GM18519 (cell line): ENCODE results near the gene CBFB.
"Not testable (repeated sequence)": the region's sequence is repeated elsewhere in the genome, so short reads cannot be mapped to it uniquely, and the experiment has no call there.

Experiments
- ATAC-seq: cut with Tn5 transposase; IDR thresholded peaks from one replicate; pipeline ENCODE4 v1.9.1; 2021; ENCODE audit warnings: mild to moderate bottlenecking, moderate library complexity; ENCODE audit not compliant: unreplicated experiment, low FRiP score

CBFB gene

DNA sequence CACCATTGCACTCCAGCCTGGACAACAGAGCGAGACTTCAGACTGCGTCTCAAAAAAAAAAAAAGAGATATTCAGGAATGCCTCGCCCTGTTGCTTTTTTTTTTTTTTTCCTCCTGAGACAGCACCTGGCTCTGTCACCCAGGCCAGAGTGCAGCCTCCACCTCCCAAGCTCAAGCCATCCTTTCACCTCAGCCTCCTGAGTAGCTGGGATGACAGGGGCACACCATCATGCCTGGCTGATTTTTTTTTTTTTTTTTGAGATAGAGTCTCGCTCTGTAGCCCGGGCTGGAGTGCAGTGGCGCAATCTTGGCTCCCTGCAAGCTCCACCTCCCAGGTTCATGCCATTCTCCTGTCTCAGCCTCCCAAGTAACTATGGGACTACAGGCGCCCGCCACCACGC lies 88.8 kb downstream of the CBFB start:
- ATAC-seq: no peak

DNA sequence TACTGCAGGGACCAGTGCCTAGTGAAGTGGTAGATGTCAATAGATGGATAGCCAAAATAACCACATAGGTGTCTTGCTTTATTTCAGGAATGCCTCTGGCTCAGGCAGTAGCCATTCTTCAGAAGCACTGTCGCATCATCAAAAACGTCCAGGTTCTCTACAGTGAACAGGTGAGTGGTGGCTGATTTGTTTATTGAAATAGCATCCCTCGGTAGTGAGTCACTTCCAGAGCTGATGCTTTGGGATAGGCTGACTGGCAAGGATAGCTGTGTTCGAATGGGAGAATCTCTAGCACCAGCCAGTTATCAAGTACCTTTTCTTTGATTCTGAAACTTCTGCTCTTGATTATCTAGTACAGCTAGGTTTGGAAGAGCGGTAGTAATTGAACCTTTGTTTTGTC lies 91.1 kb downstream of the CBFB start:
- ATAC-seq: no peak

DNA sequence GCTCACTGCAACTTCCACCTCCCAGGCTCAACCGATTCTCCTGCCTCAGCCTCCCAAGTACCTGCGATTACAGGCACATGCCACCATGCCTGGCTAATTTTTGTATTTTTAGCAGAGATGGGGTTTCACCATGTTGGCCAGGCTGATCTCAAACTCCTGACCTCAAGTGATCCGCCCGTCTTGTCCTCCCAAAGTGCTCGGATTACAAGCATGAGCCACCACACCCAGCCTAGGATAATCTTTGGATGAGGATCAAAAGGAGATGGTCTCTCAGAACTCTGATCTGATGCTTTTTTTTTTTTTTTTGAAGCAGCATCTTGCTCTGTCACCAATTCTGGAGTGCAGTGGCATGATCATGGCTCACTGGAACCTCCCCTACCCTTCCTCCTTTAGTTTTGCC lies 93.8 kb downstream of the CBFB start:
- ATAC-seq: not testable (repeated sequence)

DNA sequence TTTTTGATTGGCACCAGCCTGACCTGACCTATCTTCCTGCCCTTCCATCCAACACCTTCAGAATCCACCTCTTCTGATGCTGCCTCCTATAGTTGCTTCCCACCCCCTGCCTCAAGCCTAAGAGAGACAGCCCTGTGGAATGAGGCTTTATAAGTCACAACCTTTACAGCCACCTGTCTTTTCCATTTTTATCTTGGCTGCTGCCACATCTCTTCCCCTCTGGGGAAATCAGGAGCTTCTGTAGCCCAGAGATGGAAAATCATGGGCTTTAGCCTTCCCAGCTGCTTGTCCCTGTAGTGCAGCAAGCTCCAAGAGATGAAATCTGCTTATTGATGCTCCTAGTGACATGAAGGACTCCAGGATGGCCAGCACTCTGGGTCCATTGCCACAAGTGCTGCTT lies 99.5 kb downstream of the CBFB start:
- no peak for ATAC-seq

DNA sequence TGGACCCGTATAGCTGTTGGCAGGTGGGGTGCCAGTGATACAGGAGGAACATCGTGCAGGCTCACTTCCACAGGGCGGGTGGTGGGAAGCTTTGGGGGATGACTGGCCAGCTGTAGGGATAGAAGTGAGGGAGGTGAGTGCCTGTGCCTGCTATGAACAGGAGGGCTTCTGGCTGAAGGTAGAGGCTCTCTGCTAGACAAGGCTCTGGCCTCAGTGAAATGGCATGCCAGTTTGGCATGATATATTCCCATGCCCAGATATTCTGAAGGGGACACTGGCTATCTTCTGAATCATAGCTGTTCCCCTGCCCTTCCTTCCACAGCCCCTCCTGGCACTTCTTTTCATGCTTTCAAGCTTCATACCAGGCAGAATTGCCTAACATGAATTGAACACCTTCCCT lies 99.9 kb downstream of the CBFB start:
- no peak for ATAC-seq

DNA sequence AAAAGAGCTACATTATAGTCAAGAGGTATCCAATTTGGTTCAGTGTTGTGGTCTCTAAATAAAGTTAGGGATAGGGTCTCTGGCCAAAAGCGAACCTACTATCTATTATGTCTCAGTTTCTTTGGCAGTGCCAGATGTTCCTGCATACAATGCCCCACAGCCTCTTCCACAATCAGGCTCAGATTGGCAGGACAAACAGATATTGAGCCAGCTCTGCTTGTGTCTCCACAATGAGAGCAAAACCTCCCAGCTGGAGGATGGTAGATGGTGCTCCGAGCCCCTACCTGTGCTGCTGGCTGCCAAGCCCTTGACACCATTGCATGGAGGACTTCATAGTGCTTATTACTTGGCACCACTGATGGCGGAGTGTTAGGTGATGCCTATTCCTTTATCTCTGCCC lies 100.5 kb downstream of the CBFB start:
- ATAC-seq: no peak

DNA sequence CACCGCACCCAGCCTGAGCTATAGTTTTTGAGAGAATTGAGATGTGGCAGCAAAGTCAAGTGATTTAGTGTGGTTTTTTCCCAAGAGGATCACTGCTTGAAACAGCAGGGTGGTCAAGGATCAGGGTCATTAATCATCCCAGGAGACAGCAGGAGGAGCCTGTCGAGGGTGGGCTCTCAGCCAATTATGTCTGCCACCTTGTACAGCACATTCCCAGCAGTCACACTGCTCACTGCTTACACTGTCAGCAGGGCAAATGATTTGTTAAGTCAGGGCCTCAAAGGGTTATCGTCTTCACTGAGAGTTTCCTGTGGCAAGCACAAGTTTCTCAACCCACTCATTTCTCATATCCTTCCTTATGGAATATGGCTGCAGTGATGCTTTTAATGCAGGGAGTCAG lies 108.7 kb downstream of the CBFB start:
- no peak for ATAC-seq

DNA sequence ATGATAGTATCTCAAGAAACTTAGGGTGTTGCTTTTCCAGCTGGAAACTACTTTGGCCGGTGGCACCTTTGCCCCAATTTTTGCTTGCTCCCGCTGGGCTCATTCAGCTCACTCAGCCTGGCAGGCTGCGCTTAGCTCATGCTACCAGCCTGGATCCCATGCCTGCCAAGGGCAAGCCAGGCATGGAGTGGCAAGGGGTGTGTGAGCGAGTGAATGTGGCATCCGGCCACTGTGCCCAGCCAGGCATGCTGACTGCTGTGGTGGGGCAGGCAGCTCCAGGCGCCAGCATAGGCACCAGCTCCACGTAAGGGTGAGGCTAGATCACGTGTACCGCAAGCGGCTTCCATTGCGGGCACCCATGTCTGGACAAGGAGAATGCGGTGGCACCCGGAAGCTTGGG lies 112.4 kb downstream of the CBFB start:
- no peak for ATAC-seq

DNA sequence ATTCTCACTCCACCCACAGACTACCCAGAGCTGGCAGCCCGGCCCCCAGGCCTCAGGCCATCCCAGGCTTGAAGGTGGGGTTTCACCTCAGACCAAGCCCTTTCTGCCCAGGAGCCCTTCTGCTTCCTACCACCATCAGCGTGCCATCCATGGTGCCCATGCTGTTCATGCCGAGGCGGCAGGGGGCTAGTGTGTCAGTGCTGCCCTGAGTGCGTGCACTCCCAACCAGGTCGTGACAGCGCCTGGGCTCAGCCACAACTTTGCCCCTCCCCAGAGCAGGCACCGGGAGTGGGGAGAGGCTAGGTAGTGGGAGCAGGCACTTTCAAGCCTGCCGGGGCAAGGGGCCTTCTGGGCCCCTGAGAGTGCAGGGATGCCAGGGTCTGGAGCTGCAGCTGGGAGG lies 113.4 kb downstream of the CBFB start:
- no peak for ATAC-seq

DNA sequence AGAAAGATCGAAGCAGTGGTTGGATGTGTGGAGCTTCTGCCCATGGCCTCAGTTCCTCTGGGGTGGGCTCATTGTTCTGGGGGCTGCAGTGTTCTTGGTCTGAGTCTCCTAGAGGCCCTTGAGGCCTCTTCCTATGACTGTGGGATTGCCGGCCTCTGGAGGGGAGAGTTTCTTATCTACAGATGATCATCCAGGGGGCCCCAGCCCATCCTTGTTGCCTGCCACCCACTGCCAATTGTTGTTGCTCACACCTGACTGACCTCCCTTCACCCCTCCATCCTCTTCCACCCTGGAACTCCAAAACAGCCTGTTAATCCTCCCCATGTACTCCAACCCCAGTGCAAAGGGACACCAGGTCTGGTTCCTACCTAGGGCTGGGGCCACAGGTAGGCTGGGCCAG lies 116.0 kb downstream of the CBFB start:
- ATAC-seq: no peak

DNA sequence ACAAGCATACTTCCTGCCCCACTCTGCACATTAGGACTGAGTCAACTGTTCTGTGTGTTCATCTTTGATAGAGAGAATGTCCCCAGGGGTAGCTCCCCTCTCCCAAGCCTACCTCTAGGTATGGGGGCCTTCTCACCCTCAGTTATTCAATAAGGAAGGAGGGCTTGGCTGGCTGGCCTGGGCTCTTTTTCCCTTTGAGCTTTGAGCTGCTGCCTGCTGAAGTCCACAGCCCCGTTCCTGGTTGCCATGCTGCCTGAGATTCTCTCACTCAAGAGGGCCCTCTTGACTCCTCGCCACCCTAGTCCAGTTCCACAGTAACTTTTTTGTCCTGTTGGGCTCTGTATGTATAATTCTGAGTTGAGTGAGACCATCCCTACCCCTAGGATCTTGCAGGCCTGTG lies 116.8 kb downstream of the CBFB start:
- no peak for ATAC-seq

DNA sequence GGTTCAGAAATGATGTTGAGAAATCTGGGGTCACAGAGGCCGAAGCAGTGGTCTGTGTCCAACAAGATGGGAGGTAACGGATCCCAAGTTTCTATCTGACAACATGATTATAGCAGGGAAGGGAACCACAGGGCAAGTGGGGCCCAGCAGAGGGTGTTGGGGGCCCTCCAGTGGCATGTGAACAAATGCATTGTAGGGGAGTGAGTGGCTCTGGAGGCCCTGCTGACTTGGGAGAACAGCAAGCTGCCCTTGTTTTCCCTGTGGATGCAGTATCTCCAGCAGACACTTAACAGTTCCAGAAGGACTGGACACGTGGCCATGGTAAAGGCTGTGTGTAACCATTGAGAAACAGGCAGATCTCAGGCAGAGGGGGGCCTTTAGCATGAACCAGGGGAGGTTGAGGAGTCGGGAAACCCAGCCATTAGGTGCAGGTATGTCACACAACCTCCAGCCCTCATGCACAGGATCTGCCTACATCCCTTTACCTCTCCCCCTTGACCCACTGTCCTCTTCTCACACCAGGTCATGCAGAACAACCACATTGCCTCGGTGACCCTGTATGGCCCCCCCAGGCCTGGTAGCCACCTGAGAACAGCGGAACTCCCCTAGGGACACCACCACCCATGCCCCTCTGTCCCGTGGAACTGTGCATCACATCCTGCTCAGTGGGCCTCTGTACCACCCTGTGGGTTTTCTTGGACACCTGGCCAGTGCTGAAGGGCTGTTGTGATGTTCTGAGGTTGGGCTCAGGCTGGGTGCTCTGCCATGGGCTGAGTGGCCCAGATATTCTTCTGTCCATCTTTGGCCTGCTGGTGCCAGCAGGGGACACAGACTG lies 117.8 kb downstream of the CBFB start:
- no peak for ATAC-seq

DNA sequence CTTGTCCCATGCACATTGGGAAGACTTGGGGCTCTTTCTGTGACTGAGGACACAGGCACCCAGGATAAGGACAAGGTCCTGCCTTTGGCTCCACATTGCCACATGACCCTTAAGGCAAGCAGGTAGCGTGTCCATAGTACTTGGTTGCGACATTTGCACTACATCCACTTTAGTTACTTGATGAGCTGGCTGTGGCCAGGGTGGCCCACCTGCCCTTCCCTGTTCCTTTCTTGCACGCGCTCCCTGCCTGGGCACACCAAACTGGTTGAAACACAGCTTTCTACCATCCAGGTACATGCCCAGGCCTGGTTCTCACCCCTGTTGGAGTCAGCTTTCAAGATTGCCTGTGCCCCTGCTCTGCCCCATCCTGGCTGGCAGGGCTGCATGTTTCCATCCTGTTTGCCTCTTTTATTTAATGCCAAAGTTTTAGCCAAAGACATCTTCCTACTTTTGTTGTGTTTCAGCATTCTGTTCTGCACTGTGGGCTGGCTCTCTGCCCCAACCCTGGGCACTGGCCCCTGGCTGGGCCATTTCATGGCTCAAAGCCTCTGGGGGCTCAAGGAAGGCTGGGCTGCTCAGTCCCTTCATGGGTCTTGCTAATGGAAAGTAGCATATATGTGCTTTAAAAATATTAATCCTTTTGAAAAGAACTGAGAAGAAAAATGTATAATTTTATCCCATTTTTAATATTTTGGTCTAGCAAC lies 118.6 kb downstream of the CBFB start:
- ATAC-seq: no peak

DNA sequence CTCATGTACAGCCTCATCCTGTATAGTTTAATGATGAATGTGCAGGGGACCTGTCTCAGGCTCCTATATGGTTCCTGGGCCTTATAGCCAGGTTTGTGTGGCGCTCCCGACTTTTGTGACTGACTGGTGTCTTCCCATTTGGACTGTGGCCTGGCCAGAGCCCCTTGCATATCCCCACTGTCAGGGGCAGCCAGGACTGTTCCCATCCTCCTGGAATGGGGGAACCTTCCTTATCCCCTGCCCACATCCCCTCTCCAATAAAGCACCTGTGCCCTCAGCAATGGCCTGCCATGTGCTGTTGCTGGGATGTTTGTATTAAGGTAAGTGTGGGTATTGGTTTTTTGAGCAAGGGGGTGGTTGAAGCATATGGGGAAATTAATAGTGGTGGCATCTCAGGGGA lies 119.3 kb downstream of the CBFB start:
- ATAC-seq: no peak

DNA sequence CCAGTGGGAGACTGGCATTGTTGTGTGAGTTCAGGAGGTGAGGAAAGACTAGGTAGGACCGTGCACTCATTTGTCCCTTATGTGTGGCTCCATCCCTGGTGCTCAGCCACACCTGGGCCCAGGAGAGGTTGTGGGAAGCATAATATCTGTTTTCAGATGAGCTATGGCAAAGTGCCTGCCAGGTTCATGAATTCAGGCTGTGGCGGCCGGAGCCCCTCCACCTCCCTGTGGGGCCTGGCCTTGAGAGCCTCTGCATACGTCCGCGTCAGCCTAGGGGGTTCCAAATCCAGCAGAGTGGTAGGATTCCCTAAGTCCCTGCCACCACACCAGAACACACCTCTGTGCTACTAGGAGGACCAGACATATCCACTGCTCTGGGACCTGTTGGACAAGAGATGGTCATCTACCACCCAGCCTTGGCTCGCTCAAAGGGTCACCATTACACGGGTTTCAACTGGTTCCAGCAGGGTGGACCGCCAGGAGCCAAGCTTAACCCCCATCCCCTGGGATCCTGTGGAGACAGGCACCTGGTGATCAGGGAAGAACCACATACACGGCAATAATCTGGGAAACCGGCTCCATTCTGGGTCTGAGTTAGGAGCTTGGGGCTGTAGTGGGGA lies 119.8 kb downstream of the CBFB start:
- ATAC-seq: no peak

DNA sequence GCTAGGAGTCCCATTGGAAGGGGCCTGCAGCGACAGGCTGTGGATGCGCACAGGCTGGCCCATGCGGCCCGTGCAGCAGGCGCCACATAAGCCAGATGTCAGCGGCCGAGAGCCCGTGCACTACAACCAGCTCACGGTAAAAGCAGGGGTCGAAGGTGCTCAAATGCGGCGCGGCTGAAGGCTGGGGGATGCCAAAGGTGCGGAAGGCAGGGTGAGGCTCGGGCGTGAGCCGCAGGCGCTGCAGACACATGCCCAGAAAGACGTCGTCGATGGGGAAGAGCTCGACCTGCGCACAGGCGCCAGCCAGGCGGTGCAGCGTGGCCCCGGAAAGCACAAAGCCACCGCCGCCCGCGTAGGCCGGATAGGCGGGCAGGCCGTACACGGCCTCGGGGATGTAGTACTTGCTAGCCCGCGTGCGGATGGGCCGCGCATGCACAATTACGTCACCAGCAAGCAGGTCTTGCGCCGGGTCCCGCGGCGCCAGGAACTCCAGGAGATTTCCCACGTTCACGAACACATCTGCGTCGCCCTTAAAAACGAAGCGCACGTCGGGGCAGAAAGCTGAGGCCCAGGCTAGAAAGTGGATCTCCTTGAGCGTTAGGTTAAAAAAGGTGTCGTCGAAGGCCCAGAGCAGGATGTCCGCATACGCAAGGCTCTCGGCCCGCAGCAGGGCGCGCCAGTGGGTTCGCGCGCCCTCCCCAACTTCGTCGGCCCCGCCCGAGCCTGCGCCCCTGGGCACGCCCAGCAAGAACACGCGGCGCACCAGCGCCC lies 120.5 kb downstream of the CBFB start:
- ATAC-seq: no peak

DNA sequence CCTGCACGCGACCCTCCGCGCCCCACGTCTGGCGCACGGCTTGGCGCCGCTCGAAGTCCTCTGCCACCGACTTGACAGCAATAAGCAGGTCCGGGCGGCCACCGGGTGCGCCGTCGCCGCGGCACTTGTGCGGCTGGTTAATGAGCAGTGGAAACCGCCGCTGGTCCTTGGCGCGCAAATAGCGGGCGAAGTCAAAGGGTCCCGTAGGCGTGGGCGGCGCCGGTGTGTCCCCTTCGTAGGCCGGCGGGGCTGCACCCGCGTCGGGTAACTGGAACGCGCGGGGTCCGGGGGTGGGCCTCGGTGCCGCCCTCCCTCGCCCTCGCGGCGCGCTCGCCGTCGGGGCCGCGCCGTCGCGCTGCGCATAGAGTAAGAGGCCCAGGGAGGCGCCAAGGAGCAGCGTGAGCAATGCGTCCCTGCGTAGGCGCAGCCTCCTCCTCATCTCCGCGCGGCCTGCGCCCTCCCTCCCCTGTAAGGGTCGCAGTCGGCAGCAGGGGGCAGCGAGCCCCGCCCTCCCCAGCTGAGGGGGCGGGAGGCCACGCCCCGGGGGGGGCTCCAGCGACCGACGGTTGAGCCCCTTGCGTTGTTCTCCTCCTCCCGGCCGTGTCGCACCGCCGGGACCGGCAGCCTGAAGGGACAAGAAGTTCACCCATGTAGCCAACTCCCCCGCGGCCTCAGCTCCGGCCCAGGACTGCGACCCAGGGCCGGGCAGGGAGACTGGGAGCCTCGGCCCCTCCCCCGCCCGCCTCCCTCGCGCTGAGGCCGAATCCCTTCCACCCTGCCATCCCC lies 121.3 kb downstream of the CBFB start:
- ATAC-seq: no peak
